ENCODE results near the gene IL1RAPL1.

IL1RAPL1 gene

GRCh38 chrX:29242856-29243255 lies 655.6 kb downstream of the IL1RAPL1 start:
- Histone ChIP-seq H3K27me3 (ENCODE audit: low read length) (no peaks in the 10 kb centered on the region), H3F3A (ENCODE audit: insufficient read depth) (no peaks in the 10 kb centered on the region), H3K36me3 (ENCODE audit: low read length) (no peaks in the 10 kb centered on the region), H3K4me3 (ENCODE audit: insufficient read depth, low read length, poor library complexity, severe bottlenecking) (no peak overlapping the region), H2AFZ (ENCODE audit: low read depth, low read length, severe bottlenecking) (no peak overlapping the region), H3K9me2 (replicated peaks; ENCODE audit: insufficient read depth, low read length) (no peaks in the 10 kb centered on the region), H4K20me1 (ENCODE audit: low read depth, low read length) (no peaks in the 10 kb centered on the region), H3K27ac (ENCODE audit: low read depth, low read length) (no peak overlapping the region), H3K79me2 (ENCODE audit: insufficient read depth, low read length) (no peaks in the 10 kb centered on the region), H3K9ac (ENCODE audit: low read length) (no peak overlapping the region), H3K9me3 (ENCODE audit: insufficient read depth, low read length) (no peaks in the 10 kb centered on the region), H3K4me2 (ENCODE audit: low read depth, low read length, poor library complexity, severe bottlenecking) (no peak overlapping the region)
- TF ChIP-seq CTCF (IDR thresholded peaks at IDR 0.05; ENCODE audit: insufficient read depth, low read length, poor library complexity, severe bottlenecking) (no peak), EZH2phosphoT487 (conservative IDR thresholded peaks at IDR 0.05; ENCODE audit: low read length) (no peak)

GRCh38 chrX:29243942-29244341 lies 656.7 kb downstream of the IL1RAPL1 start:
- Histone ChIP-seq H3F3A (ENCODE audit: insufficient read depth) (no peaks in the 10 kb centered on the region), H3K79me2 (ENCODE audit: insufficient read depth, low read length) (no peaks in the 10 kb centered on the region), H3K9me2 (replicated peaks; ENCODE audit: insufficient read depth, low read length) (no peaks in the 10 kb centered on the region), H4K20me1 (ENCODE audit: low read depth, low read length) (no peaks in the 10 kb centered on the region), H3K9ac (ENCODE audit: low read length) (no peak overlapping the region), H3K36me3 (ENCODE audit: low read length) (no peaks in the 10 kb centered on the region), H3K4me2 (ENCODE audit: low read depth, low read length, poor library complexity, severe bottlenecking) (no peak overlapping the region), H3K4me3 (ENCODE audit: insufficient read depth, low read length, poor library complexity, severe bottlenecking) (no peak overlapping the region), H3K9me3 (ENCODE audit: insufficient read depth, low read length) (no peaks in the 10 kb centered on the region), H3K27ac (ENCODE audit: low read depth, low read length) (no peak overlapping the region), H3K27me3 (ENCODE audit: low read length) (no peaks in the 10 kb centered on the region), H2AFZ (ENCODE audit: low read depth, low read length, severe bottlenecking) (no peak overlapping the region)
- TF ChIP-seq EZH2phosphoT487 (conservative IDR thresholded peaks at IDR 0.05; ENCODE audit: low read length) (no peak), CTCF (IDR thresholded peaks at IDR 0.05; ENCODE audit: insufficient read depth, low read length, poor library complexity, severe bottlenecking) (no peak)

- Histone ChIP-seq H3F3A (ENCODE audit: insufficient read depth) (no peaks in the 10 kb centered on the region), H3K79me2 (ENCODE audit: insufficient read depth, low read length) (no peaks in the 10 kb centered on the region), H3K36me3 (ENCODE audit: low read length) (no peaks in the 10 kb centered on the region), H3K9me2 (replicated peaks; ENCODE audit: insufficient read depth, low read length) (no peaks in the 10 kb centered on the region), H2AFZ (ENCODE audit: low read depth, low read length, severe bottlenecking) (no peak overlapping the region), H4K20me1 (ENCODE audit: low read depth, low read length) (no peaks in the 10 kb centered on the region), H3K9me3 (ENCODE audit: insufficient read depth, low read length) (no peaks in the 10 kb centered on the region), H3K27ac (ENCODE audit: low read depth, low read length) (no peak overlapping the region), H3K4me2 (ENCODE audit: low read depth, low read length, poor library complexity, severe bottlenecking) (no peak overlapping the region), H3K27me3 (ENCODE audit: low read length) (no peaks in the 10 kb centered on the region), H3K4me3 (ENCODE audit: insufficient read depth, low read length, poor library complexity, severe bottlenecking) (no peak overlapping the region), H3K9ac (ENCODE audit: low read length) (no peak overlapping the region)
- TF ChIP-seq CTCF (IDR thresholded peaks at IDR 0.05; ENCODE audit: insufficient read depth, low read length, poor library complexity, severe bottlenecking) (no peak), EZH2phosphoT487 (conservative IDR thresholded peaks at IDR 0.05; ENCODE audit: low read length) (no peak)
Measured at GRCh38 chrX:29254515-29254914, 667.3 kb downstream of the IL1RAPL1 start.
